Measurements from ENCODE around the gene ZNF518A.

- TF ChIP-seq CTCF (IDR thresholded peaks at IDR 0.05; ENCODE audit: borderline replicate concordance, extremely low read depth, low read length, poor library complexity, severe bottlenecking) = no peak
- TF ChIP-seq EZH2 (IDR thresholded peaks at IDR 0.05; ENCODE audit: borderline replicate concordance, low read depth, low read length, severe bottlenecking) = no peak
These were observed 71.4 kb downstream of the ZNF518A start for GRCh38 chr10:96201525-96201924.

Data from DND-41 (cell line).